ENCODE measurements around the gene CLEC4C. TPM values are rescaled to one million over a fixed set of nuclear protein-coding genes. Genes with fewer than 3 reads are reported as not detected.

Gene CLEC4C
- total and polyA plus RNA-seq, 10 of the 15 experiments (the other 5 are each of a cell fraction or from before 2014, with no cell fraction given) = 0.38 to 12.2 (median 4.6) TPM

DNA sequence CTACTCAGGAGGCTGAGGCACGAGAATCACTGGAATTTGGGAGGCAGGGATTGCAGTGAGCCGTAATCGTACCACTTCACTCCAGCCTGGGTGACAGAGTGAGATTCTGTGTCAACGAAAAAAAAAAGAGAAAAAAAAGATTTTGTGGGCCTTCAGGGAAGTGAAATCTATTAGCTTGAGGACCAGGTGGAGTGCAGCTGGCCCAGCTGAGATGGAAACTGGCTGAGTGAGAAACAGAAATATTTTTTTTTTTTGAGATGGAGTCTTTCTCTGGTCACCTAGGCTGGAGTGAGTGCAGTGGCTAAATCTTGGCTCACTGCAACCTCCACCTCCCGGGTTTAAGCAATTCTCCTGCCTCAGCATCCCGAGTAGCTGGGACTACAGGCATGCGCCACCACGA, 2.3 kb upstream of the CLEC4C start:
- Histone ChIP-seq H3K27me3 (replicated peaks in 1 of 2; ENCODE audit: control insufficient read depth in 2 of 2, insufficient read depth in 2 of 2, low read length in 1 of 2) (no peaks in the 10 kb centered on the region), H3K79me2 (ENCODE audit: control insufficient read depth, insufficient read depth, low read length) (no peaks in the 10 kb centered on the region), H3K9ac (ENCODE audit: control insufficient read depth, insufficient read depth, low read length) (no peak overlapping the region), H4K20me1 (ENCODE audit: control insufficient read depth, insufficient read depth) (no peaks in the 10 kb centered on the region), H2AFZ (ENCODE audit: control insufficient read depth, low read depth, low read length) (no peak overlapping the region), H3K27ac (ENCODE audit: control insufficient read depth, insufficient read depth) (peak overlapping the region; percentile 65), H3K4me2 (ENCODE audit: control insufficient read depth, insufficient read depth) (peak overlapping the region; percentile 47; the same call in 1 of the 2 replicates), H3K4me3 (no peak overlapping the region), H3K9me3 (replicated peaks; ENCODE audit: control insufficient read depth, insufficient read depth, low read length) (no peaks in the 10 kb centered on the region), H3K36me3 (ENCODE audit: control insufficient read depth in 2 of 2, insufficient read depth in 2 of 2, low read length in 1 of 2) (no peaks in the 10 kb centered on the region), H3K4me1 (ENCODE audit: control insufficient read depth, insufficient read depth, low read length) (peaks cover 34% of the 10 kb centered on the region)
- ATAC-seq (no peak), FAIRE-seq (no peak), DNase-seq (ENCODE audit: low read depth, low spot score) (no peak)
- BruUV-seq (replicated peaks) = no TSS peak
- intact Hi-C loops (cut with micrococcal nuclease; ENCODE audit: unreplicated experiment) (no loop called here), in situ Hi-C loops (cut with MboI) (no loop called here)
- POLR2A ChIA-PET = no interaction called here
- CTCF ChIA-PET = no interaction called here
- RAD21 ChIA-PET (ENCODE audit: unreplicated experiment) = no interaction called here
- 37% methylated on average over 8 of the region's 8 CpGs for WGBS (ENCODE audit: insufficient coverage, insufficient replicate concordance, low lambda C conversion rate, missing lambda C conversion rate)
- SMC1A ChIA-PET (ENCODE audit: uncharacterized antibody, unreplicated experiment) = no interaction called here
- TF ChIP-seq, protein P1, sequence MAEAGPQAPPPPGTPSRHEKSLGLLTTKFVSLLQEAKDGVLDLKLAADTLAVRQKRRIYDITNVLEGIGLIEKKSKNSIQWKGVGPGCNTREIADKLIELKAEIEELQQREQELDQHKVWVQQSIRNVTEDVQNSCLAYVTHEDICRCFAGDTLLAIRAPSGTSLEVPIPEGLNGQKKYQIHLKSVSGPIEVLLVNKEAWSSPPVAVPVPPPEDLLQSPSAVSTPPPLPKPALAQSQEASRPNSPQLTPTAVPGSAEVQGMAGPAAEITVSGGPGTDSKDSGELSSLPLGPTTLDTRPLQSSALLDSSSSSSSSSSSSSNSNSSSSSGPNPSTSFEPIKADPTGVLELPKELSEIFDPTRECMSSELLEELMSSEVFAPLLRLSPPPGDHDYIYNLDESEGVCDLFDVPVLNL (IDR thresholded peaks at IDR 0.05; ENCODE audit: low read depth, low read length) = no peak
- no peak for TF ChIP-seq SMARCA5 (IDR thresholded peaks at IDR 0.05)
- TF ChIP-seq ATF7 (IDR thresholded peaks at IDR 0.05; ENCODE audit: low read depth) = no peak
- TF ChIP-seq IKZF2 (IDR thresholded peaks at IDR 0.05) = no peak
- no peak for TF ChIP-seq BCL11A (IDR thresholded peaks at IDR 0.05; ENCODE audit: low read depth, low read length)
- no peak for TF ChIP-seq NR2F1 (conservative IDR thresholded peaks at IDR 0.05)
- TF ChIP-seq NR2C2 (IDR thresholded peaks at IDR 0.05; ENCODE audit: borderline replicate concordance, control insufficient read depth, insufficient read length, low read depth) = no peak
- TF ChIP-seq EED (IDR thresholded peaks at IDR 0.05; ENCODE audit: low read depth) = no peak
- no peak for TF ChIP-seq POLR2AphosphoS2 (IDR thresholded peaks at IDR 0.05; ENCODE audit: low read depth, low read length)
- TF ChIP-seq, protein P2, sequence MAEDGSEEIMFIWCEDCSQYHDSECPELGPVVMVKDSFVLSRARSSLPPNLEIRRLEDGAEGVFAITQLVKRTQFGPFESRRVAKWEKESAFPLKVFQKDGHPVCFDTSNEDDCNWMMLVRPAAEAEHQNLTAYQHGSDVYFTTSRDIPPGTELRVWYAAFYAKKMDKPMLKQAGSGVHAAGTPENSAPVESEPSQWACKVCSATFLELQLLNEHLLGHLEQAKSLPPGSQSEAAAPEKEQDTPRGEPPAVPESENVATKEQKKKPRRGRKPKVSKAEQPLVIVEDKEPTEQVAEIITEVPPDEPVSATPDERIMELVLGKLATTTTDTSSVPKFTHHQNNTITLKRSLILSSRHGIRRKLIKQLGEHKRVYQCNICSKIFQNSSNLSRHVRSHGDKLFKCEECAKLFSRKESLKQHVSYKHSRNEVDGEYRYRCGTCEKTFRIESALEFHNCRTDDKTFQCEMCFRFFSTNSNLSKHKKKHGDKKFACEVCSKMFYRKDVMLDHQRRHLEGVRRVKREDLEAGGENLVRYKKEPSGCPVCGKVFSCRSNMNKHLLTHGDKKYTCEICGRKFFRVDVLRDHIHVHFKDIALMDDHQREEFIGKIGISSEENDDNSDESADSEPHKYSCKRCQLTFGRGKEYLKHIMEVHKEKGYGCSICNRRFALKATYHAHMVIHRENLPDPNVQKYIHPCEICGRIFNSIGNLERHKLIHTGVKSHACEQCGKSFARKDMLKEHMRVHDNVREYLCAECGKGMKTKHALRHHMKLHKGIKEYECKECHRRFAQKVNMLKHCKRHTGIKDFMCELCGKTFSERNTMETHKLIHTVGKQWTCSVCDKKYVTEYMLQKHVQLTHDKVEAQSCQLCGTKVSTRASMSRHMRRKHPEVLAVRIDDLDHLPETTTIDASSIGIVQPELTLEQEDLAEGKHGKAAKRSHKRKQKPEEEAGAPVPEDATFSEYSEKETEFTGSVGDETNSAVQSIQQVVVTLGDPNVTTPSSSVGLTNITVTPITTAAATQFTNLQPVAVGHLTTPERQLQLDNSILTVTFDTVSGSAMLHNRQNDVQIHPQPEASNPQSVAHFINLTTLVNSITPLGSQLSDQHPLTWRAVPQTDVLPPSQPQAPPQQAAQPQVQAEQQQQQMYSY (CRISPR knock-in tag; IDR thresholded peaks at IDR 0.05) = no peak
- TF ChIP-seq BMI1 (IDR thresholded peaks at IDR 0.05; ENCODE audit: borderline replicate concordance) = no peak
- TF ChIP-seq RB1 (IDR thresholded peaks at IDR 0.05; ENCODE audit: borderline replicate concordance) = no peak
- TF ChIP-seq, protein P3, sequence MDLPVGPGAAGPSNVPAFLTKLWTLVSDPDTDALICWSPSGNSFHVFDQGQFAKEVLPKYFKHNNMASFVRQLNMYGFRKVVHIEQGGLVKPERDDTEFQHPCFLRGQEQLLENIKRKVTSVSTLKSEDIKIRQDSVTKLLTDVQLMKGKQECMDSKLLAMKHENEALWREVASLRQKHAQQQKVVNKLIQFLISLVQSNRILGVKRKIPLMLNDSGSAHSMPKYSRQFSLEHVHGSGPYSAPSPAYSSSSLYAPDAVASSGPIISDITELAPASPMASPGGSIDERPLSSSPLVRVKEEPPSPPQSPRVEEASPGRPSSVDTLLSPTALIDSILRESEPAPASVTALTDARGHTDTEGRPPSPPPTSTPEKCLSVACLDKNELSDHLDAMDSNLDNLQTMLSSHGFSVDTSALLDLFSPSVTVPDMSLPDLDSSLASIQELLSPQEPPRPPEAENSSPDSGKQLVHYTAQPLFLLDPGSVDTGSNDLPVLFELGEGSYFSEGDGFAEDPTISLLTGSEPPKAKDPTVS (IDR thresholded peaks at IDR 0.05; ENCODE audit: low read depth, low read length) = no peak
- TF ChIP-seq POLR2A (IDR thresholded peaks at IDR 0.05; ENCODE audit: low read depth, low read length) = no peak
- TF ChIP-seq ZNF274 (IDR thresholded peaks at IDR 0.05; ENCODE audit: insufficient read depth, insufficient read length) = no peak
- no peak for TF ChIP-seq MTA3 (IDR thresholded peaks at IDR 0.05; ENCODE audit: borderline replicate concordance, low read length)
- TF ChIP-seq TCF3 (IDR thresholded peaks at IDR 0.05; ENCODE audit: borderline replicate concordance, insufficient read depth, low read depth, low read length) = peak; percentile 91; the same call in 1 of the 2 replicates
- TF ChIP-seq TCF12 (IDR thresholded peaks at IDR 0.05; ENCODE audit: low read depth, low read length) = peak; percentile 82
